Esophagus muscularis mucosa (tissue), 4 donors: ENCODE data around the gene SPATA22. TPM values are rescaled to one million over a fixed set of nuclear protein-coding genes. Genes with fewer than 3 reads are reported as not detected.

ENCODE experiments used
- DNase-seq: peaks from one replicate; pipeline ENCODE4 v3.0.0-alpha.2; 2017; ENCODE audit errors: extremely low spot score
- H3K27ac ChIP-seq, 4 donors: fragments of 200-600 bp; sonication (generic); replicated peaks in 1 of 4; 1 replicate in 3 of 4; 2 replicates in 1 of 4; pipeline ENCODE4 v1.5.1; 2016 to 2019; ENCODE audit warnings: mild to moderate bottlenecking in 1 of 4
- H3K27me3 ChIP-seq, 4 donors: fragments of 200-600 bp; sonication (generic); one replicate each; pipeline versions ENCODE4 v1.5.1 to v1.6.0; 2016 to 2019
- H3K36me3 ChIP-seq, 4 donors: fragments of 200-600 bp; sonication (generic); one replicate each; pipeline ENCODE4 v1.5.1; 2016 to 2019
- H3K4me1 ChIP-seq, 4 donors: fragments of 200-600 bp; sonication (generic); one replicate each; pipeline ENCODE4 v1.5.1; 2016 to 2019
- H3K4me3 ChIP-seq, 4 donors: fragments of 200-600 bp; sonication (generic); 1 replicate in 2 of 4; 2 replicates in 2 of 4; pipeline ENCODE4 v1.5.1; 2016 to 2019; ENCODE audit warnings: mild to moderate bottlenecking in 4 of 4, moderate library complexity in 1 of 4
- H3K9me3 ChIP-seq, 4 donors: fragments of 200-600 bp; sonication (generic); 1 replicate in 3 of 4; 2 replicates in 1 of 4; pipeline ENCODE4 v1.5.1; 2016 to 2019
- CTCF ChIP-seq, 3 experiments: fragments of 200-600 bp in 2 of 3; fragments of 450-650 bp in 1 of 3; sonication (generic) in 2 of 3; IDR thresholded peaks; one replicate each; pipeline ENCODE4 v1.5.1; 2017 to 2019; ENCODE audit warnings: antibody characterized with exemption in 3 of 3, mild to moderate bottlenecking in 2 of 3, moderate library complexity in 1 of 3
- EP300 ChIP-seq: sonication (generic); formaldehyde crosslinking; IDR thresholded peaks from one replicate; pipeline ENCODE4 v1.6.1; 2017; ENCODE audit warnings: antibody characterized with exemption
- POLR2A ChIP-seq: fragments of 450-650 bp; IDR thresholded peaks from one replicate; pipeline ENCODE4 v1.6.1; 2017; ENCODE audit warnings: antibody characterized with exemption, moderate library complexity, mild to moderate bottlenecking, low read depth
- POLR2AphosphoS5 ChIP-seq, 2 donors: sonication (generic); formaldehyde crosslinking; IDR thresholded peaks; one replicate each; pipeline ENCODE4 v1.6.1; 2017; ENCODE audit warnings: antibody characterized with exemption in 2 of 2
- WGBS: methylation state at CpG from one replicate; pipeline ENCODE4 v1.1.5; 2018; 5-methylcytosine and 5-hydroxymethylcytosine counted together
- intact Hi-C: fragments of 100-400 bp; cut with DNase I; formaldehyde crosslinking; loops from one replicate; pipeline ENCODE4 v1.15.1; 2023
- total RNA-seq, 4 donors: library from RNA; depleted of rRNA; stranded (reverse); fragments of >200 nt; gene quantifications; one replicate each; pipeline versions ENCODE4 v1.1.0 to v1.2.1, GENCODE V29; 2016

The SPATA22 gene
- total RNA-seq, 4 donors from 2014 or later: 0.39 to 0.50 TPM; not detected in 2

- peaks cover 21 to 25% (median 24%) of the 10 kb centered on the region in 4 donors for H3K4me1 ChIP-seq
- whole genome bisulfite sequencing: 42% methylated on average over 20 of the region's 20 CpGs
- peak overlapping the region; percentile 53 to 75 (median 72) for H3K27ac ChIP-seq
- H3K36me3 ChIP-seq: no peaks in the 10 kb centered on the region
- intact Hi-C loops: no loop called here
- no peaks in the 10 kb centered on the region for H3K9me3 ChIP-seq
- peak overlapping the region in 2 of 4 donors; percentile 5 to 28 for H3K4me3 ChIP-seq
- TF ChIP-seq EP300 (no peak), POLR2A (no peak), CTCF (IDR thresholded peaks at IDR 0.05) (no peak), POLR2AphosphoS5 (IDR thresholded peaks at IDR 0.05) (peak; percentile 29 to 76)
- no peaks in the 10 kb centered on the region for H3K27me3 ChIP-seq
- no peak for DNase-seq
These were observed 41.0 kb upstream of the SPATA22 start for GRCh38 chr17:3512505-3513171.

DNA sequence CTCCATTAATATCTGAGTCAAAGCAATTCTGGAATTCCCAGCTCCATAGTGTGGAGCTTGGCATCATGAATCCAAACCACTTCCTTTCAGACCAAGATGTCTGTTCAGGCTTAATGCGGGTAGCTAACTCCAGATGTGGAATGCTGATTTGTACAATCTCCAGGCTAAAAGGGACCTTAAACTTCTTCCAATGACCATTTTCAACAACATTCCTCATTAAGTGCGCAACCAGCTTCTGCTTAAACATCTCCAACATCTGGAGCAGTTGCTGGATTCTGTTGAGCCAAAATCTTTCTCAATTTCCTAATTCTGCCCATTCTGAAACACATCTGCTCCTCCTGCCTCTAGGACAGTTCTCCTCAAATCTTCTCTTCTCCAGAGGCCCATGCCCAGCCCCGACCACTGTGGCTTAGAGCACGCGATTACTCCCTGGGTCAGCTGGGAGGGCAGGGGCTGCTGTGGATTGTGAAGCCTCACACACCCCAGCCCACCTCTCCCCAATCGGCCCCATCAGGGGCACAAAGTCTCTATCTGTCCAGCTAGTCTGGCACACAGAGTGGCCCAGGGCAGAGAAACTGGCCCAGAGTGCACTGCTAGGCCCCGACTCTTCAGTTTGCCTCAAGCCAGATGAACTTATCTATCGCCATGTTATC lies 40.4 kb upstream of the SPATA22 start:
- H3K4me3 ChIP-seq: no peak overlapping the region
- no peaks in the 10 kb centered on the region for H3K9me3 ChIP-seq
- no peak for DNase-seq
- H3K4me1 ChIP-seq: peaks cover 21 to 25% (median 24%) of the 10 kb centered on the region in 4 donors
- WGBS: 77% methylated on average over 7 of the region's 8 CpGs
- no peaks in the 10 kb centered on the region for H3K36me3 ChIP-seq
- intact Hi-C loops: no loop called here
- peak overlapping the region; percentile 53 to 75 (median 72) for H3K27ac ChIP-seq
- no peak for TF ChIP-seq POLR2AphosphoS5 (IDR thresholded peaks at IDR 0.05)
- TF ChIP-seq EP300: no peak
- no peak for TF ChIP-seq CTCF (IDR thresholded peaks at IDR 0.05)
- no peak for TF ChIP-seq POLR2A
- H3K27me3 ChIP-seq: no peaks in the 10 kb centered on the region

- Histone ChIP-seq H3K4me3 (no peak overlapping the region), H3K27ac (no peak overlapping the region), H3K9me3 (no peaks in the 10 kb centered on the region), H3K4me1 (peaks cover 21 to 25% (median 24%) of the 10 kb centered on the region in 4 donors), H3K27me3 (no peaks in the 10 kb centered on the region), H3K36me3 (no peaks in the 10 kb centered on the region)
- DNase-seq: no peak
- WGBS: 77% methylated on average over 6 of the region's 7 CpGs
- no peak for TF ChIP-seq POLR2AphosphoS5 (IDR thresholded peaks at IDR 0.05)
- no peak for TF ChIP-seq CTCF (IDR thresholded peaks at IDR 0.05)
- intact Hi-C loops: no loop called here
These were observed 38.5 kb upstream of the SPATA22 start for GRCh38 chr17:3510090-3510489.

DNA sequence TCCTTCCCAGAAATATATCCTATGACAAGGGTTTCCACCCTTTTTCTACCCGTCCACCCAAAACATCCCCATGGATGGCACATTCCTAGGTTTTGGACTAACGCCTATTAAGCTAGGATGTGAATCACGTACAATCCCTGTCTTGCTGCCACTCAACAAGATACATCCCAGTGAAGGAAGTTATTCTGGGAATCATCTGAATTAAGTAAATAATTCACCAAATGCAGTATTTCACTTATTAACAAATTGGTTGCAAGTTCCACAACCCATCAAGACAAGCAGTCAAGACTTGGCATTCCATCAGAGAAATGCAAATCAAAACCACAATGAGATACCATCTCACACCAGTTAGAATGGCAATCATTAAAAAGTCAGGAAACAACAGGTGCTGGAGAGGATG lies 36.2 kb upstream of the SPATA22 start:
- H3K27ac ChIP-seq: no peak overlapping the region
- 87% methylated on average over 3 of the region's 3 CpGs for WGBS

More for the DNA sequence above, 36.2 kb upstream of the SPATA22 start:
- Histone ChIP-seq H3K27me3 (no peaks in the 10 kb centered on the region), H3K9me3 (no peaks in the 10 kb centered on the region), H3K4me3 (no peak overlapping the region), H3K36me3 (no peaks in the 10 kb centered on the region), H3K4me1 (peaks cover 10 to 13% (median 11%) of the 10 kb centered on the region in 4 donors)
- intact Hi-C loops: no loop called here
- no peak for DNase-seq
- TF ChIP-seq POLR2A (no peak), POLR2AphosphoS5 (IDR thresholded peaks at IDR 0.05) (no peak), EP300 (no peak), CTCF (IDR thresholded peaks at IDR 0.05) (no peak)
